MV-4-11 (cell line): ENCODE data around the gene LRRFIP2.
"Not testable (repeated sequence)": the region's sequence is repeated elsewhere in the genome, so short reads cannot be mapped to it uniquely, and the experiment has no call there.

Experiments
- DNase-seq: peaks from one replicate; lab custom pipeline; 2025; lab: John Stamatoyannopoulos, UW

Gene LRRFIP2

GRCh38 chr3:37067577-37067976 lies 106.8 kb downstream of the LRRFIP2 start:
- DNase-seq = no peak

GRCh38 chr3:37064747-37065146 lies 109.6 kb downstream of the LRRFIP2 start:
- no peak for DNase-seq

- DNase-seq = no peak
These were observed 116.3 kb downstream of the LRRFIP2 start for GRCh38 chr3:37058117-37058516.

- DNase-seq = no peak
These were observed 117.6 kb downstream of the LRRFIP2 start for GRCh38 chr3:37056826-37057225.

GRCh38 chr3:37055077-37055476 lies 119.3 kb downstream of the LRRFIP2 start:
- DNase-seq = peak; percentile 10

- peak; percentile 89 for DNase-seq
These were observed 120.0 kb downstream of the LRRFIP2 start for GRCh38 chr3:37054370-37054769.

- DNase-seq = peak; percentile 9
These were observed 120.6 kb downstream of the LRRFIP2 start for GRCh38 chr3:37053753-37054152.

- no peak for DNase-seq
These were observed 121.0 kb downstream of the LRRFIP2 start for GRCh38 chr3:37053337-37053736.

GRCh38 chr3:37052860-37053259 lies 121.5 kb downstream of the LRRFIP2 start:
- no peak for DNase-seq

GRCh38 chr3:37050282-37050681 lies 124.1 kb downstream of the LRRFIP2 start:
- DNase-seq = no peak

- DNase-seq = not testable (repeated sequence)
These were observed 131.7 kb downstream of the LRRFIP2 start for GRCh38 chr3:37042712-37043111.

GRCh38 chr3:37041546-37042195 lies 132.7 kb downstream of the LRRFIP2 start:
- DNase-seq = no peak

GRCh38 chr3:37040231-37040630 lies 134.2 kb downstream of the LRRFIP2 start:
- DNase-seq = no peak

GRCh38 chr3:37039161-37039846 lies 135.1 kb downstream of the LRRFIP2 start:
- DNase-seq = no peak

- DNase-seq = no peak
These were observed 137.0 kb downstream of the LRRFIP2 start for GRCh38 chr3:37037352-37037751.

GRCh38 chr3:37032961-37033360 lies 141.4 kb downstream of the LRRFIP2 start:
- DNase-seq = no peak

- no peak for DNase-seq
These were observed 143.2 kb downstream of the LRRFIP2 start for GRCh38 chr3:37031096-37031682.

GRCh38 chr3:37030588-37030987 lies 143.8 kb downstream of the LRRFIP2 start:
- no peak for DNase-seq

- DNase-seq = no peak
These were observed 144.7 kb downstream of the LRRFIP2 start for GRCh38 chr3:37029516-37030163.

- no peak for DNase-seq
These were observed 145.3 kb downstream of the LRRFIP2 start for GRCh38 chr3:37029111-37029510.

- no peak for DNase-seq
These were observed 146.1 kb downstream of the LRRFIP2 start for GRCh38 chr3:37028329-37028728.

- no peak for DNase-seq
These were observed 147.5 kb downstream of the LRRFIP2 start for GRCh38 chr3:37026851-37027250.
